Prostate gland (tissue), 2 donors: ENCODE measurements around the gene PANK2.

ENCODE experiments used
- POLR2A ChIP-seq: fragments of 450-650 bp; IDR thresholded peaks from one replicate; pipeline ENCODE4 v1.6.1; 2016; ENCODE audit warnings: antibody characterized with exemption, mild to moderate bottlenecking
- POLR2AphosphoS5 ChIP-seq: sonication (generic); formaldehyde crosslinking; IDR thresholded peaks from one replicate; pipeline ENCODE4 v1.6.1; 2017; ENCODE audit warnings: antibody characterized with exemption
- TF ChIP-seq, protein P1 (sequence below), 4 experiments: fragments of 200-600 bp in 2 of 4; fragments of 450-650 bp in 2 of 4; sonication (generic) in 2 of 4; IDR thresholded peaks; 1 replicate in 3 of 4; 2 replicates in 1 of 4; pipeline ENCODE4 v1.5.1; 2016 to 2019; ENCODE audit warnings: antibody characterized with exemption in 4 of 4, mild to moderate bottlenecking in 2 of 4, moderate library complexity in 2 of 4

GRCh38 chr20:3925113-3925695, 36.0 kb downstream of the PANK2 start:
- TF ChIP-seq POLR2AphosphoS5 (no peak), POLR2A (no peak)
- TF ChIP-seq, protein P1, sequence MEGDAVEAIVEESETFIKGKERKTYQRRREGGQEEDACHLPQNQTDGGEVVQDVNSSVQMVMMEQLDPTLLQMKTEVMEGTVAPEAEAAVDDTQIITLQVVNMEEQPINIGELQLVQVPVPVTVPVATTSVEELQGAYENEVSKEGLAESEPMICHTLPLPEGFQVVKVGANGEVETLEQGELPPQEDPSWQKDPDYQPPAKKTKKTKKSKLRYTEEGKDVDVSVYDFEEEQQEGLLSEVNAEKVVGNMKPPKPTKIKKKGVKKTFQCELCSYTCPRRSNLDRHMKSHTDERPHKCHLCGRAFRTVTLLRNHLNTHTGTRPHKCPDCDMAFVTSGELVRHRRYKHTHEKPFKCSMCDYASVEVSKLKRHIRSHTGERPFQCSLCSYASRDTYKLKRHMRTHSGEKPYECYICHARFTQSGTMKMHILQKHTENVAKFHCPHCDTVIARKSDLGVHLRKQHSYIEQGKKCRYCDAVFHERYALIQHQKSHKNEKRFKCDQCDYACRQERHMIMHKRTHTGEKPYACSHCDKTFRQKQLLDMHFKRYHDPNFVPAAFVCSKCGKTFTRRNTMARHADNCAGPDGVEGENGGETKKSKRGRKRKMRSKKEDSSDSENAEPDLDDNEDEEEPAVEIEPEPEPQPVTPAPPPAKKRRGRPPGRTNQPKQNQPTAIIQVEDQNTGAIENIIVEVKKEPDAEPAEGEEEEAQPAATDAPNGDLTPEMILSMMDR (IDR thresholded peaks at IDR 0.05), result no peak
